ENCODE results near the gene HADHA. TPM values are rescaled to one million over a fixed set of nuclear protein-coding genes. Genes with fewer than 3 reads are reported as not detected.

HADHA gene
- total RNA-seq, 1 experiment from 2014 or later, result 131 TPM

- POLR2A ChIA-PET (ENCODE audit: unreplicated experiment), result no interaction called here
Observed at GRCh38 chr2:26245810-26246209, 1.4 kb upstream of the HADHA start.

GRCh38 chr2:26245231-26245732 lies 850 bp upstream of the HADHA start:
- TSS peak; percentile 65 for BruUV-seq (replicated peaks)
- Histone ChIP-seq H3K4me2 (ENCODE audit: low read length) (peak overlapping the region; percentile 90), H3K4me3 (ENCODE audit: low read length) (peak overlapping the region; percentile 89), H3K4me1 (ENCODE audit: insufficient read depth, low read length) (peaks cover 27% of the 10 kb centered on the region), H3K9me3 (ENCODE audit: low read length) (no peaks in the 10 kb centered on the region), H3K9ac (ENCODE audit: low read length) (peak overlapping the region; percentile 92), H3K27ac (ENCODE audit: low read length) (peak overlapping the region; percentile 85), H3K36me3 (ENCODE audit: low read depth, low read length) (0 out of 2 replicates have a peak, but pooled peaks cover under 1% of the 10 kb centered on the region), H3K9me2 (replicated peaks; ENCODE audit: low read length) (no peaks in the 10 kb centered on the region), H3K27me3 (ENCODE audit: low read length) (no peaks in the 10 kb centered on the region), H2AFZ (ENCODE audit: low read length) (peak overlapping the region; percentile 87), H4K20me1 (ENCODE audit: low read length) (peaks cover 8% of the 10 kb centered on the region; the same call in 1 of the 2 replicates), H3F3A (ENCODE audit: low read length, unreplicated experiment) (no peaks in the 10 kb centered on the region), H3K79me2 (ENCODE audit: low read length) (peaks cover 96% of the 10 kb centered on the region)
- CTCF ChIA-PET, result interaction anchor here (0.6 kb wide), 1 partner anchor 882 kb away, joined by 4 read pairs; no protein-coding TSS in a partner anchor
- DNase-seq, result peak; percentile 25
- TF ChIP-seq EZH2 (IDR thresholded peaks at IDR 0.05; ENCODE audit: low read length, unreplicated experiment) (no peak), EZH2phosphoT487 (IDR thresholded peaks at IDR 0.05; ENCODE audit: borderline replicate concordance, low read length) (no peak), CTCF (conservative IDR thresholded peaks at IDR 0.05; ENCODE audit: low read depth, low read length) (no peak)
- POLR2A ChIA-PET (ENCODE audit: unreplicated experiment), result no interaction called here
- intact Hi-C loops (cut with micrococcal nuclease), result loop anchor here (1.0 kb wide), 1 partner anchor 85 kb away; no protein-coding TSS in a partner anchor
- ATAC-seq, result peak; percentile 27

More at GRCh38 chr2:26245810-26246209, 1.4 kb upstream of the HADHA start:
- Histone ChIP-seq H2AFZ (ENCODE audit: low read length) (no peak overlapping the region), H3K79me2 (ENCODE audit: low read length) (peaks cover 95% of the 10 kb centered on the region), H3K4me1 (ENCODE audit: insufficient read depth, low read length) (peaks cover 22% of the 10 kb centered on the region), H3K9me3 (ENCODE audit: low read length) (no peaks in the 10 kb centered on the region), H3F3A (ENCODE audit: low read length, unreplicated experiment) (no peaks in the 10 kb centered on the region), H3K9me2 (replicated peaks; ENCODE audit: low read length) (no peaks in the 10 kb centered on the region), H3K4me2 (ENCODE audit: low read length) (peak overlapping the region; percentile 90), H3K9ac (ENCODE audit: low read length) (peak overlapping the region; percentile 92; the same call in 1 of the 2 replicates), H3K4me3 (ENCODE audit: low read length) (peak overlapping the region; percentile 89), H3K36me3 (ENCODE audit: low read depth, low read length) (no peaks in the 10 kb centered on the region), H3K27me3 (ENCODE audit: low read length) (no peaks in the 10 kb centered on the region), H4K20me1 (ENCODE audit: low read length) (peaks cover 4% of the 10 kb centered on the region; the same call in 1 of the 2 replicates), H3K27ac (ENCODE audit: low read length) (no peak overlapping the region)
- TF ChIP-seq CTCF (conservative IDR thresholded peaks at IDR 0.05; ENCODE audit: low read depth, low read length) (no peak), EZH2 (IDR thresholded peaks at IDR 0.05; ENCODE audit: low read length, unreplicated experiment) (no peak)
- no TSS peak for BruUV-seq (replicated peaks)
- intact Hi-C loops (cut with micrococcal nuclease), result loop anchor here (1.0 kb wide), 1 partner anchor 84 kb away; no protein-coding TSS in a partner anchor
- ATAC-seq (no peak), DNase-seq (peak; percentile 26)
- CTCF ChIA-PET, result no interaction called here
